Measurements from ENCODE around the gene CNNM3. TPM values are rescaled to one million over a fixed set of nuclear protein-coding genes. Genes with fewer than 3 reads are reported as not detected.
A peak's percentile ranks its signal among the peaks of the same experiment; 100 is the strongest.

CNNM3 gene
- 7.6 and 9.8 TPM in 2 replicates for polyA plus RNA-seq (2011; rRNA removed)
- 14.7 and 18.2 TPM in 2 replicates for polyA minus RNA-seq (2011; rRNA and poly(A)+ RNA removed)

DNA sequence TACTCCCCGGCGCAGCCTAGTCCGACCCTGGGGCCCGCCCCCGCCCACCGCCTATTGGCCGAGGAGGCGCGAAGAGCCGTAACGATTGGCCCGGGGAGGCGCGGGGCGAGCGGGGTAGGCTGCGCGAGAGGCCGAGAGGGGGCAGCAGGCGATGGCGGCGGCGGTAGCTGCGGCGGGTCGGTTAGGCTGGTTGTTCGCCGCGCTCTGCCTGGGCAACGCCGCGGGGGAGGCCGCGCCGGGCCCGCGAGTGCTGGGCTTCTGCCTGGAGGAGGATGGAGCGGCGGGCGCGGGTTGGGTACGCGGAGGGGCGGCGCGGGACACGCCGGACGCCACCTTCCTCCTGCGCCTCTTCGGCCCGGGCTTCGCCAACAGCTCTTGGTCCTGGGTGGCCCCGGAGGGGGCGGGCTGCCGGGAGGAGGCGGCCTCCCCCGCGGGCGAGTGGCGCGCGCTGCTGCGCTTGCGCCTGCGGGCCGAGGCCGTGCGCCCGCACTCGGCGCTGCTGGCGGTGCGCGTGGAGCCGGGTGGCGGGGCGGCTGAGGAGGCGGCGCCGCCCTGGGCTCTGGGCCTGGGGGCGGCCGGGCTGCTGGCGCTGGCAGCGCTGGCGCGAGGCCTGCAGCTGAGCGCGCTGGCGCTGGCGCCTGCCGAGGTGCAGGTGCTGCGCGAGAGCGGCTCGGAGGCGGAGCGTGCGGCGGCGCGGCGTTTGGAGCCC is at the start of gene CNNM3:
TSS of gene CNNM3 (plus strand) at position 142 of the 709 bp plus-strand sequence. CDS start at position 152, 10 bp downstream.
- ChIA-PET CTCF (interaction anchor here (0.6 to 1.9 kb wide), 9 partner anchors 9 to 182 kb away, joined by 3 to 5 read pairs (median 4); partner anchors contain the start of gene ANKRD39), POLR2A (interaction anchor here (0.7 kb wide), 1 partner anchor 11 kb away, joined by 3 read pairs; no protein-coding TSS in a partner anchor)
- peak within 1 kb of the TSS; percentile 59 for H3K4me3 ChIP-seq (ENCODE audit: low read depth, low read length)
- H3K27me3 ChIP-seq (ENCODE audit: control insufficient read depth, insufficient read depth, low read length) = no peaks in the 10 kb centered on the region
- peaks cover 2% of the 10 kb centered on the region for H3K36me3 ChIP-seq (ENCODE audit: control insufficient read depth, insufficient read depth, low read length)
- TF ChIP-seq, protein P1, sequence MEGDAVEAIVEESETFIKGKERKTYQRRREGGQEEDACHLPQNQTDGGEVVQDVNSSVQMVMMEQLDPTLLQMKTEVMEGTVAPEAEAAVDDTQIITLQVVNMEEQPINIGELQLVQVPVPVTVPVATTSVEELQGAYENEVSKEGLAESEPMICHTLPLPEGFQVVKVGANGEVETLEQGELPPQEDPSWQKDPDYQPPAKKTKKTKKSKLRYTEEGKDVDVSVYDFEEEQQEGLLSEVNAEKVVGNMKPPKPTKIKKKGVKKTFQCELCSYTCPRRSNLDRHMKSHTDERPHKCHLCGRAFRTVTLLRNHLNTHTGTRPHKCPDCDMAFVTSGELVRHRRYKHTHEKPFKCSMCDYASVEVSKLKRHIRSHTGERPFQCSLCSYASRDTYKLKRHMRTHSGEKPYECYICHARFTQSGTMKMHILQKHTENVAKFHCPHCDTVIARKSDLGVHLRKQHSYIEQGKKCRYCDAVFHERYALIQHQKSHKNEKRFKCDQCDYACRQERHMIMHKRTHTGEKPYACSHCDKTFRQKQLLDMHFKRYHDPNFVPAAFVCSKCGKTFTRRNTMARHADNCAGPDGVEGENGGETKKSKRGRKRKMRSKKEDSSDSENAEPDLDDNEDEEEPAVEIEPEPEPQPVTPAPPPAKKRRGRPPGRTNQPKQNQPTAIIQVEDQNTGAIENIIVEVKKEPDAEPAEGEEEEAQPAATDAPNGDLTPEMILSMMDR (IDR thresholded peaks at IDR 0.05; ENCODE audit: insufficient read depth, low read depth, low read length) = peak; percentile 53
- peak; percentile 48 for DNase-seq (ENCODE audit: low read depth)

DNA sequence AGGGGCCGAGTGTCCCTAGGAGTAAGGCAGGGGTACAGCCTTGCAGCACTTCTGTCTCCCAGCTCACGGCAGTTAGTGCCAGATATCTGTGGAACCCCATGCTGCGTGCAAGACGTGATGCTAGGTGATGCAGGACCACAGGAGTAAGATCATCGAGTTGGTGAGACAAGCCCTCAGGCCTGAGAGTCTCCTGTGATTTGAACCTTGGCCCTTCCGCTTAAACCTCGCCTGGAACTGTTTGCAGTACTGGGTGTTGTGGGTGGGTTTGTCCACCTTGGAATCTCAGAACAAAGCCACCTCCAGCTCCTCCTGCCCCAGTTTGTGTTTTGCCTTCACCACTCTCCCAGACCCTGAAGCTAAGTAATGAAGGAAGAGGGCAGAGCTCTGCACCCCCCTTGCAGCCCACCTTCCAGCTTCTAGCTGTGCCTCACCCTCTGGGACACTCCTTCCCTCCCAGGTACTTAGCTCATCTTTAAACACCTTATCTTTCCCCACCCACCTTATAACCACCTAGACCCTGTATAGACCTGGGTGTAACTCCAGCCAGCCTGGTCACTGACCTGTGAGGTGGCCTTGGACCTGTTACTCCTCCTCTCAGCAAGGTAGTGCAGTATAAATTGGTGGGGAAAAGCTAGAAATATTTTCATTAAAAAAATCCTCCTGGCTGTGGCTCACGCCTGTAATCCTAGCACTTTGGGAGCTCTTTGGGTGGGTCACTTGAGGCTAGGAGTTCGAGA is 48.8 kb upstream of the CNNM3 start:
- H3K27me3 ChIP-seq (ENCODE audit: control insufficient read depth, insufficient read depth, low read length) = no peaks in the 10 kb centered on the region
- TF ChIP-seq, protein P1 (IDR thresholded peaks at IDR 0.05; ENCODE audit: insufficient read depth, low read depth, low read length) = no peak
- ChIA-PET CTCF (interaction anchor here (0.5 to 1.9 kb wide), 4 partner anchors 33 to 213 kb away, joined by 3 to 4 read pairs (median 4); partner anchors contain the start of gene ANKRD39), POLR2A (no interaction called here)
- peaks cover 2% of the 10 kb centered on the region for H3K36me3 ChIP-seq (ENCODE audit: control insufficient read depth, insufficient read depth, low read length)
- H3K4me3 ChIP-seq (ENCODE audit: low read depth, low read length) = no peak overlapping the region
- DNase-seq (ENCODE audit: low read depth) = no peak

DNA sequence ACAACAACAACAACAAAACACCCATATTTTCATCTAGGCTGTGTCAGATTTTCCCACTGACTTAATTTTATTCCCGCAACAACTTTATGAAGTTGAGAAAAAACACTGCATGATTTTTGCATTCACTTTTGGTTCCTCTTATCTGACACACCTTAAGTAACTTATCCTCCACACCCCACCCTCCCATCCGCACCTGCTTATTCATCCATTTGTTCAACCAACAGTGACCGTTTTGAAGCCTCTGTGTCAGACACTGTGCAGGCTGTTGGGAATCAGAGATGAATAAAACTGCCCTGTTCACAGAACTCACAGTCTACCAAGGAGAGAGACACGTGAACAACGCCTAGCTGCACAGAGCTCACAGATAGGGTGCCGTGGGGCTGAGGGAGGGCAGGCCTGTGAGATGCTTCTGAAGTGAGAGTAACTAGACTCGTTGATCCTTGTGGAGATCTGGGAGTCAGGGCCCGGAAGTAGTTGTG is 47.9 kb upstream of the CNNM3 start:
- H3K36me3 ChIP-seq (ENCODE audit: control insufficient read depth, insufficient read depth, low read length) = peaks cover 2% of the 10 kb centered on the region
- TF ChIP-seq, protein P1 (IDR thresholded peaks at IDR 0.05; ENCODE audit: insufficient read depth, low read depth, low read length) = no peak
- H3K4me3 ChIP-seq (ENCODE audit: low read depth, low read length) = no peak overlapping the region
- DNase-seq (ENCODE audit: low read depth) = no peak
- no peaks in the 10 kb centered on the region for H3K27me3 ChIP-seq (ENCODE audit: control insufficient read depth, insufficient read depth, low read length)
- POLR2A ChIA-PET = no interaction called here
- CTCF ChIA-PET = interaction anchor here (0.6 to 1.9 kb wide), 5 partner anchors 13 to 130 kb away, joined by 3 to 4 read pairs (median 3); partner anchors contain the start of gene ANKRD39

DNA sequence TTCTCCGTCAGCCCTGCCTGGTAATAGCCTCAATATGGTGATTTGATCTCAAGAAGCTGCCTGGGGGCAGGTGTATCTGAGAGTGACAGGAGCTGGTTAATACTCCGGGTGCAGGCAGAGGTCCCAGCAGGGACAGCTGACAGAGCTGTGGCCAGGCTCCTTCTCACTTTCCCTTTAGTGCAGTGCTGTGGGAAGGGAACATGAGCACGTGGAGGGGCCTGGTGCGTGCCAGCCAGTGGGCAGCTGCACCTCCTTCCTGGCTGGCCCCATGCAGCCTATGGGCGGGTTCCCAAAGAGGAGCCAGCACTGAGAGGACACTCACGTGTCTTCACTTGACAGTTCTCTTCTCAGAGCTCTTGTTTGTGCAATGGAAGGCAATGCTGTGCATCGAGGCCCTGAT is 46.3 kb upstream of the CNNM3 start:
- POLR2A ChIA-PET = no interaction called here
- Histone ChIP-seq H3K36me3 (ENCODE audit: control insufficient read depth, insufficient read depth, low read length) (peaks cover 2% of the 10 kb centered on the region), H3K4me3 (ENCODE audit: low read depth, low read length) (no peak overlapping the region), H3K27me3 (ENCODE audit: control insufficient read depth, insufficient read depth, low read length) (no peaks in the 10 kb centered on the region)
- DNase-seq (ENCODE audit: low read depth) = no peak
- CTCF ChIA-PET = no interaction called here
- TF ChIP-seq, protein P1 (IDR thresholded peaks at IDR 0.05; ENCODE audit: insufficient read depth, low read depth, low read length) = no peak

All from BJ (cell line).